GM20431 (cell line): ENCODE data around the gene MYO18B.
"Not testable (repeated sequence)": the region's sequence is repeated elsewhere in the genome, so short reads cannot be mapped to it uniquely, and the experiment has no call there.

ENCODE experiments used
- in situ Hi-C: fragments of 300-500 bp; cut with MseI, MboI; formaldehyde crosslinking; loops from one replicate; pipeline ENCODE4 v1.15.0; 2020; ENCODE audit warnings: low sequenced_read_pairs; ENCODE audit not compliant: unreplicated experiment

Gene MYO18B

GRCh38 chr22:25953919-25954318 lies 211.9 kb downstream of the MYO18B start:
- in situ Hi-C loops: no loop called here

GRCh38 chr22:25955323-25955722 lies 213.3 kb downstream of the MYO18B start:
- in situ Hi-C loops: no loop called here

- in situ Hi-C loops: no loop called here
Measured at GRCh38 chr22:25956801-25957200, 214.8 kb downstream of the MYO18B start.

GRCh38 chr22:25959818-25960774 lies 218.1 kb downstream of the MYO18B start:
- in situ Hi-C loops: no loop called here

- in situ Hi-C loops: no loop called here
Measured at GRCh38 chr22:25961699-25962098, 219.7 kb downstream of the MYO18B start.

GRCh38 chr22:25962711-25963110 lies 220.7 kb downstream of the MYO18B start:
- in situ Hi-C loops: no loop called here

- in situ Hi-C loops: no loop called here
Measured at GRCh38 chr22:25964961-25965730, 223.2 kb downstream of the MYO18B start.

GRCh38 chr22:25966448-25966913 lies 224.5 kb downstream of the MYO18B start:
- in situ Hi-C loops: no loop called here

GRCh38 chr22:25969286-25969685 lies 227.3 kb downstream of the MYO18B start:
- in situ Hi-C loops: no loop called here

- in situ Hi-C loops: no loop called here
Measured at GRCh38 chr22:25969901-25970300, 227.9 kb downstream of the MYO18B start.

- in situ Hi-C loops: no loop called here
Measured at GRCh38 chr22:25970374-25970911, 228.5 kb downstream of the MYO18B start.

GRCh38 chr22:25970999-25971811 lies 229.2 kb downstream of the MYO18B start:
- in situ Hi-C loops: no loop called here

- in situ Hi-C loops: no loop called here
Measured at GRCh38 chr22:25972397-25972796, 230.4 kb downstream of the MYO18B start.

GRCh38 chr22:25976356-25976755 lies 234.4 kb downstream of the MYO18B start:
- in situ Hi-C loops: no loop called here

GRCh38 chr22:25979968-25980367 lies 238.0 kb downstream of the MYO18B start:
- in situ Hi-C loops: no loop called here

- in situ Hi-C loops: not testable (repeated sequence)
Measured at GRCh38 chr22:25984911-25985310, 242.9 kb downstream of the MYO18B start.

- in situ Hi-C loops: no loop called here
Measured at GRCh38 chr22:25987948-25988347, 246.0 kb downstream of the MYO18B start.

- in situ Hi-C loops: no loop called here
Measured at GRCh38 chr22:25990940-25991339, 249.0 kb downstream of the MYO18B start.

GRCh38 chr22:25992331-25992730 lies 250.3 kb downstream of the MYO18B start:
- in situ Hi-C loops: no loop called here

- in situ Hi-C loops: no loop called here
Measured at GRCh38 chr22:25996669-25997068, 254.7 kb downstream of the MYO18B start.
